ENCODE results near the gene MYL12B.

Gene MYL12B

DNA sequence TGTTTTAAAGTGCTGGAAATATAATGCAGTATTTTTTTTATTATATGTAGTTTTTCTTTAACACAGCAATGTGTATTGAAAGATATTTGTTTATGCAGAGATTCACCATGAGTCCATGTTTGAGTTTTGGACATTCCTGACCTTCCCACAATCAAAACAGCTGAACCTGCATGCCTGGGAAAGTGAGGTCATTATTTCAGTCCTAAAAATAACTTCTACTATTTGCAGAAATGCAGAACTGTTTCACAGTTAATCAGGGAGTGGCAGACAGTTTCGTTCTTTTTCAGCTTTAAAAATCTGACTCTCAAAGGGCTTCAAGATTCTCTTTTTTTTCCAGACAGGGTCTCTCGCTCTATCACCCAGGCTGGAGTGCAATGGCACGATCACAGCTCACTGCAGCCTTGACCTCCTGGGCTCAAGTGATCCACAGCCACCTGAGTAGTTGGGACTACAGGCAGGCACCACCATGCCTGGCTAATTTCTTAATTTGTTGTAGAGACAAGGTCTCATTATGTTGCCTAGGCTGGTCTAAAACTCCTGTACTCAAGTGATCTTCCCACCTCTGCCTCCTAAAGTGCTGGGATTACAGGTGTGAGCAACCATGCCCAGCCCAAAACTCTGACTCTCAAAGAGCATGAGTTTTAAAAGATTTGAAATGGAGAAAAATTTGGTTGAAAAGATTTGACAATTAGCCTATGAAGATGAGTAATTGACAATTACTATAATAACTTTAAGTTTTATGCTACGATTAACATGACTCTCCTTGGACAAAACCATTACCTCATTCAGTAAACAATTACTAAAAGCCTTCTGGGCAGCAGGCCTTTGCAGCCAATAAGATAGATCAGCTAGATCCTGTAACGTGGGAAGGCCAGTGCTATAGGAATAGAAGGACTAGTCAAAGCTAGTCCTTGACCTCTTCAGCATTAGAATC lies 5.0 kb upstream of the MYL12B start (continued):
- TF ChIP-seq, protein P1, sequence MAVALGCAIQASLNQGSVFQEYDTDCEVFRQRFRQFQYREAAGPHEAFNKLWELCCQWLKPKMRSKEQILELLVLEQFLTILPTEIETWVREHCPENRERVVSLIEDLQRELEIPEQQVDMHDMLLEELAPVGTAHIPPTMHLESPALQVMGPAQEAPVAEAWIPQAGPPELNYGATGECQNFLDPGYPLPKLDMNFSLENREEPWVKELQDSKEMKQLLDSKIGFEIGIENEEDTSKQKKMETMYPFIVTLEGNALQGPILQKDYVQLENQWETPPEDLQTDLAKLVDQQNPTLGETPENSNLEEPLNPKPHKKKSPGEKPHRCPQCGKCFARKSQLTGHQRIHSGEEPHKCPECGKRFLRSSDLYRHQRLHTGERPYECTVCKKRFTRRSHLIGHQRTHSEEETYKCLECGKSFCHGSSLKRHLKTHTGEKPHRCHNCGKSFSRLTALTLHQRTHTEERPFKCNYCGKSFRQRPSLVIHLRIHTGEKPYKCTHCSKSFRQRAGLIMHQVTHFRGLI (tag by site-specific recombination; IDR thresholded peaks at IDR 0.05) = peak; percentile 26; the same call in 1 of the 2 replicates
- TF ChIP-seq, protein P2, sequence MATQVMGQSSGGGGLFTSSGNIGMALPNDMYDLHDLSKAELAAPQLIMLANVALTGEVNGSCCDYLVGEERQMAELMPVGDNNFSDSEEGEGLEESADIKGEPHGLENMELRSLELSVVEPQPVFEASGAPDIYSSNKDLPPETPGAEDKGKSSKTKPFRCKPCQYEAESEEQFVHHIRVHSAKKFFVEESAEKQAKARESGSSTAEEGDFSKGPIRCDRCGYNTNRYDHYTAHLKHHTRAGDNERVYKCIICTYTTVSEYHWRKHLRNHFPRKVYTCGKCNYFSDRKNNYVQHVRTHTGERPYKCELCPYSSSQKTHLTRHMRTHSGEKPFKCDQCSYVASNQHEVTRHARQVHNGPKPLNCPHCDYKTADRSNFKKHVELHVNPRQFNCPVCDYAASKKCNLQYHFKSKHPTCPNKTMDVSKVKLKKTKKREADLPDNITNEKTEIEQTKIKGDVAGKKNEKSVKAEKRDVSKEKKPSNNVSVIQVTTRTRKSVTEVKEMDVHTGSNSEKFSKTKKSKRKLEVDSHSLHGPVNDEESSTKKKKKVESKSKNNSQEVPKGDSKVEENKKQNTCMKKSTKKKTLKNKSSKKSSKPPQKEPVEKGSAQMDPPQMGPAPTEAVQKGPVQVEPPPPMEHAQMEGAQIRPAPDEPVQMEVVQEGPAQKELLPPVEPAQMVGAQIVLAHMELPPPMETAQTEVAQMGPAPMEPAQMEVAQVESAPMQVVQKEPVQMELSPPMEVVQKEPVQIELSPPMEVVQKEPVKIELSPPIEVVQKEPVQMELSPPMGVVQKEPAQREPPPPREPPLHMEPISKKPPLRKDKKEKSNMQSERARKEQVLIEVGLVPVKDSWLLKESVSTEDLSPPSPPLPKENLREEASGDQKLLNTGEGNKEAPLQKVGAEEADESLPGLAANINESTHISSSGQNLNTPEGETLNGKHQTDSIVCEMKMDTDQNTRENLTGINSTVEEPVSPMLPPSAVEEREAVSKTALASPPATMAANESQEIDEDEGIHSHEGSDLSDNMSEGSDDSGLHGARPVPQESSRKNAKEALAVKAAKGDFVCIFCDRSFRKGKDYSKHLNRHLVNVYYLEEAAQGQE (tag by site-specific recombination; IDR thresholded peaks at IDR 0.05) = no peak
- TF ChIP-seq SP7 (tag by site-specific recombination; IDR thresholded peaks at IDR 0.05) = peak; percentile 29; the same call in 1 of the 2 replicates
- no peak for TF ChIP-seq ZNF292 (tag by site-specific recombination; IDR thresholded peaks at IDR 0.05; ENCODE audit: borderline replicate concordance, low read depth)
- no peak for TF ChIP-seq ZFP3 (tag by site-specific recombination; IDR thresholded peaks at IDR 0.05; ENCODE audit: low read depth)
- TF ChIP-seq ZNF335 (tag by site-specific recombination; conservative IDR thresholded peaks at IDR 0.05) = 0 out of 2 replicates have a peak, but pooled peaks have one; percentile 14
- TF ChIP-seq ZNF214 (tag by site-specific recombination; IDR thresholded peaks at IDR 0.05; ENCODE audit: borderline replicate concordance) = no peak
- TF ChIP-seq, protein P3, sequence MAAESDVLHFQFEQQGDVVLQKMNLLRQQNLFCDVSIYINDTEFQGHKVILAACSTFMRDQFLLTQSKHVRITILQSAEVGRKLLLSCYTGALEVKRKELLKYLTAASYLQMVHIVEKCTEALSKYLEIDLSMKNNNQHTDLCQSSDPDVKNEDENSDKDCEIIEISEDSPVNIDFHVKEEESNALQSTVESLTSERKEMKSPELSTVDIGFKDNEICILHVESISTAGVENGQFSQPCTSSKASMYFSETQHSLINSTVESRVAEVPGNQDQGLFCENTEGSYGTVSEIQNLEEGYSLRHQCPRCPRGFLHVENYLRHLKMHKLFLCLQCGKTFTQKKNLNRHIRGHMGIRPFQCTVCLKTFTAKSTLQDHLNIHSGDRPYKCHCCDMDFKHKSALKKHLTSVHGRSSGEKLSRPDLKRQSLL (tag by site-specific recombination; IDR thresholded peaks at IDR 0.05) = 0 out of 2 replicates have a peak, but pooled peaks have one; percentile 54
- TF ChIP-seq, protein P4, sequence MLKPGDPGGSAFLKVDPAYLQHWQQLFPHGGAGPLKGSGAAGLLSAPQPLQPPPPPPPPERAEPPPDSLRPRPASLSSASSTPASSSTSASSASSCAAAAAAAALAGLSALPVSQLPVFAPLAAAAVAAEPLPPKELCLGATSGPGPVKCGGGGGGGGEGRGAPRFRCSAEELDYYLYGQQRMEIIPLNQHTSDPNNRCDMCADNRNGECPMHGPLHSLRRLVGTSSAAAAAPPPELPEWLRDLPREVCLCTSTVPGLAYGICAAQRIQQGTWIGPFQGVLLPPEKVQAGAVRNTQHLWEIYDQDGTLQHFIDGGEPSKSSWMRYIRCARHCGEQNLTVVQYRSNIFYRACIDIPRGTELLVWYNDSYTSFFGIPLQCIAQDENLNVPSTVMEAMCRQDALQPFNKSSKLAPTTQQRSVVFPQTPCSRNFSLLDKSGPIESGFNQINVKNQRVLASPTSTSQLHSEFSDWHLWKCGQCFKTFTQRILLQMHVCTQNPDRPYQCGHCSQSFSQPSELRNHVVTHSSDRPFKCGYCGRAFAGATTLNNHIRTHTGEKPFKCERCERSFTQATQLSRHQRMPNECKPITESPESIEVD (tag by site-specific recombination; IDR thresholded peaks at IDR 0.05) = peak; percentile 81
- 0 out of 2 replicates have a peak, but pooled peaks have one; percentile 14 for TF ChIP-seq SP2 (tag by site-specific recombination; IDR thresholded peaks at IDR 0.05)
- TF ChIP-seq SP3 (tag by site-specific recombination; IDR thresholded peaks at IDR 0.05) = peak; percentile 11; the same call in 1 of the 2 replicates
- 0 out of 2 replicates have a peak, but pooled peaks have one; percentile 37 for TF ChIP-seq FEZF1 (tag by site-specific recombination; IDR thresholded peaks at IDR 0.05)
- no peak for TF ChIP-seq ZNF324 (tag by site-specific recombination; IDR thresholded peaks at IDR 0.05)
- TF ChIP-seq ZNF366 (tag by site-specific recombination; conservative IDR thresholded peaks at IDR 0.05) = peak; percentile 71

DNA sequence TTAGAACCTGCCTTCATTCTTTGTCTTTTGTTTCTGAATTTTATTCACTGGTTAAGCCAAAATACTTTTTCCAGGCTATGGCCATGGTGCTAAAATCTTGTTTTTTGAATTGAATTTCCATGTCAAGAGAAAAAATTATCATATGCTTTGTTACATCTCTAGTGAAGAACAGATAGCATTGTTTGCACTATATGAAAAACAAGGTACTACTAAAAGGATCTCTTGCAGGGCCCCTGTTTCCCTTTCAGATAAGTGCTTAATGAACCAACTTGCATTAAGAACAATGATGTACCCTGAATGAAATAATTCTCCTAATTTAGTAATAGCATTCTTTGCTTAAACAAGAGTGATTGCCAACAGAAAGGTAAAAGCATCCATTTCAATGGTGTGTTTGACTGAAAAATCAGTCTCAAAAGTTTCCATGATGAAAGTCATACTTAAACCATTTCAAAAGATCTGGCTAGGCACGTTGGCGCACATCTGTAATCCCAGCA lies 4.3 kb upstream of the MYL12B start:
- H3K27ac ChIP-seq (ENCODE audit: extremely low read depth, low read depth, low read length) = no peak overlapping the region

More for the DNA sequence above, 4.3 kb upstream of the MYL12B start:
- ChIA-PET CTCF (interaction anchor here (4.0 kb wide), 1 partner anchor 12 kb away, joined by 14 read pairs; no protein-coding TSS in a partner anchor), POLR2A (interaction anchor here (2.3 kb wide), 1 partner anchor 10 kb away, joined by 18 read pairs; the partner anchor contains the start of gene MYL12A)
- no peaks in the 10 kb centered on the region for H3K9me3 ChIP-seq (ENCODE audit: control insufficient read depth, insufficient read depth, low read depth, low read length)
- H3K4me3 ChIP-seq (ENCODE audit: low read depth, low read length) = no peak overlapping the region
- TF ChIP-seq FEZF1 (tag by site-specific recombination; IDR thresholded peaks at IDR 0.05) = no peak
- TF ChIP-seq ZNF404 (tag by site-specific recombination; IDR thresholded peaks at IDR 0.05) = no peak
- TF ChIP-seq, protein P5, sequence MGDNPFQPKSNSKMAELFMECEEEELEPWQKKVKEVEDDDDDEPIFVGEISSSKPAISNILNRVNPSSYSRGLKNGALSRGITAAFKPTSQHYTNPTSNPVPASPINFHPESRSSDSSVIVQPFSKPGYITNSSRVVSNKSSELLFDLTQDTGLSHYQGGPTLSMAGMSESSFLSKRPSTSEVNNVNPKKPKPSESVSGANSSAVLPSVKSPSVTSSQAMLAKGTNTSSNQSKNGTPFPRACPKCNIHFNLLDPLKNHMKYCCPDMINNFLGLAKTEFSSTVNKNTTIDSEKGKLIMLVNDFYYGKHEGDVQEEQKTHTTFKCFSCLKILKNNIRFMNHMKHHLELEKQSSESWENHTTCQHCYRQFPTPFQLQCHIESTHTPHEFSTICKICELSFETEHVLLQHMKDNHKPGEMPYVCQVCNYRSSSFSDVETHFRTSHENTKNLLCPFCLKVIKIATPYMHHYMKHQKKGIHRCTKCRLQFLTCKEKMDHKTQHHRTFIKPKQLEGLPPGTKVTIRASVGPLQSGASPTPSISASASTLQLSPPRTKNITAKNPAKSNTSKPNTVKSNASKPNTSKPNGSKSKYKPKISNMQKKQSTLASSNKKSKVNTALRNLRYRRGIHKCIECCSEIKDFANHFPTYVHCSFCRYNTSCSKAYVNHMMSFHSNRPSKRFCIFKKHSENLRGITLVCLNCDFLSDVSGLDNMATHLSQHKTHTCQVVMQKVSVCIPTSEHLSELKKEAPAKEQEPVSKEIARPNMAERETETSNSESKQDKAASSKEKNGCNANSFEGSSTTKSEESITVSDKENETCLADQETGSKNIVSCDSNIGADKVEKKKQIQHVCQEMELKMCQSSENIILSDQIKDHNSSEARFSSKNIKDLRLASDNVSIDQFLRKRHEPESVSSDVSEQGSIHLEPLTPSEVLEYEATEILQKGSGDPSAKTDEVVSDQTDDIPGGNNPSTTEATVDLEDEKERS (tag by site-specific recombination; IDR thresholded peaks at IDR 0.05) = no peak
- no peak for TF ChIP-seq ZNF555 (tag by site-specific recombination; conservative IDR thresholded peaks at IDR 0.05)
- TF ChIP-seq, protein P6, sequence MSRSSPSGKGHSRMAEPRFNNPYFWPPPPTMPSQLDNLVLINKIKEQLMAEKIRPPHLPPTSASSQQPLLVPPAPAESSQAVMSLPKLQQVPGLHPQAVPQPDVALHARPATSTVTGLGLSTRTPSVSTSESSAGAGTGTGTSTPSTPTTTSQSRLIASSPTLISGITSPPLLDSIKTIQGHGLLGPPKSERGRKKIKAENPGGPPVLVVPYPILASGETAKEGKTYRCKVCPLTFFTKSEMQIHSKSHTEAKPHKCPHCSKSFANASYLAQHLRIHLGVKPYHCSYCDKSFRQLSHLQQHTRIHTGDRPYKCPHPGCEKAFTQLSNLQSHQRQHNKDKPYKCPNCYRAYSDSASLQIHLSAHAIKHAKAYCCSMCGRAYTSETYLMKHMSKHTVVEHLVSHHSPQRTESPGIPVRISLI (tag by site-specific recombination; IDR thresholded peaks at IDR 0.05) = no peak
- TF ChIP-seq SP3 (tag by site-specific recombination; IDR thresholded peaks at IDR 0.05) = no peak
- TF ChIP-seq, protein P7, sequence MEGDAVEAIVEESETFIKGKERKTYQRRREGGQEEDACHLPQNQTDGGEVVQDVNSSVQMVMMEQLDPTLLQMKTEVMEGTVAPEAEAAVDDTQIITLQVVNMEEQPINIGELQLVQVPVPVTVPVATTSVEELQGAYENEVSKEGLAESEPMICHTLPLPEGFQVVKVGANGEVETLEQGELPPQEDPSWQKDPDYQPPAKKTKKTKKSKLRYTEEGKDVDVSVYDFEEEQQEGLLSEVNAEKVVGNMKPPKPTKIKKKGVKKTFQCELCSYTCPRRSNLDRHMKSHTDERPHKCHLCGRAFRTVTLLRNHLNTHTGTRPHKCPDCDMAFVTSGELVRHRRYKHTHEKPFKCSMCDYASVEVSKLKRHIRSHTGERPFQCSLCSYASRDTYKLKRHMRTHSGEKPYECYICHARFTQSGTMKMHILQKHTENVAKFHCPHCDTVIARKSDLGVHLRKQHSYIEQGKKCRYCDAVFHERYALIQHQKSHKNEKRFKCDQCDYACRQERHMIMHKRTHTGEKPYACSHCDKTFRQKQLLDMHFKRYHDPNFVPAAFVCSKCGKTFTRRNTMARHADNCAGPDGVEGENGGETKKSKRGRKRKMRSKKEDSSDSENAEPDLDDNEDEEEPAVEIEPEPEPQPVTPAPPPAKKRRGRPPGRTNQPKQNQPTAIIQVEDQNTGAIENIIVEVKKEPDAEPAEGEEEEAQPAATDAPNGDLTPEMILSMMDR (tag by site-specific recombination; IDR thresholded peaks at IDR 0.05) = no peak
- H3K4me1 ChIP-seq (ENCODE audit: control insufficient read depth, insufficient read depth, low read length) = peaks cover 7% of the 10 kb centered on the region
- peaks cover 33 to 42% of the 10 kb centered on the region in 2 experiments for H3K36me3 ChIP-seq (ENCODE audit: control insufficient read depth in 2 of 2, insufficient read depth in 1 of 2, low read length in 2 of 2)

Data from HEK293 (cell line).